K562 (cell line): Measurements from ENCODE around the gene KLRB1. TPM values are rescaled to one million over a fixed set of nuclear protein-coding genes. Genes with fewer than 3 reads are reported as not detected.

Source experiments
- AFF1 ChIP-seq, 2 experiments: fragments of 450-650 bp; IDR thresholded peaks; 2 replicates each; pipeline ENCODE4 v1.6.1; 2018; ENCODE audit warnings: mild to moderate bottlenecking in 2 of 2, low read depth in 1 of 2; ENCODE audit not compliant: partially characterized antibody in 2 of 2
- ARID4B ChIP-seq: sonication (generic); formaldehyde crosslinking; IDR thresholded peaks from 2 replicates; pipeline ENCODE4 v1.8.0; 2022; ENCODE audit warnings: mild to moderate bottlenecking, missing genetic modification reagents
- E2F4 ChIP-seq: sonication (generic); formaldehyde crosslinking; IDR thresholded peaks from 2 replicates; pipeline ENCODE4 v1.8.0; 2022; ENCODE audit warnings: mild to moderate bottlenecking, low read depth, missing genetic modification reagents
- FIP1L1 ChIP-seq: fragments of 200-400 bp; formaldehyde crosslinking; IDR thresholded peaks from 2 replicates; pipeline ENCODE4 v1.6.1; 2018; ENCODE audit warnings: mild to moderate bottlenecking, low read depth, low read length; ENCODE audit not compliant: poor library complexity, severe bottlenecking
- FOSL1 ChIP-seq: fragments of 200-800 bp; sonication (Bioruptor generic); conservative IDR thresholded peaks from 2 replicates; pipeline ENCODE4 v1.6.1; 2016; ENCODE audit warnings: missing genetic modification characterization, missing compliant biosample characterization
- HDAC1 ChIP-seq, 2 experiments: fragments of 450-650 bp; IDR thresholded peaks; 2 replicates each; pipeline ENCODE4 v1.6.1; 2016 to 2017; ENCODE audit warnings: inconsistent platforms in 1 of 2, mild to moderate bottlenecking in 1 of 2, moderate library complexity in 1 of 2
- L3MBTL2 ChIP-seq: fragments of 450-650 bp; IDR thresholded peaks from 2 replicates; pipeline ENCODE4 v1.6.1; 2016; ENCODE audit warnings: mild to moderate bottlenecking, moderate library complexity
- MTF1 ChIP-seq: fragments of 250-450 bp; sonication (Bioruptor Pico); IDR thresholded peaks from 2 replicates; pipeline ENCODE4 v1.9.0; 2021; ENCODE audit warnings: moderate library complexity, mild to moderate bottlenecking, inconsistent platforms, borderline replicate concordance
- PRMT5 ChIP-seq: sonication (generic); formaldehyde crosslinking; IDR thresholded peaks from 2 replicates; pipeline ENCODE4 v1.5.0; 2020; ENCODE audit warnings: missing genetic modification reagents
- RBFOX2 ChIP-seq: fragments of 200-400 bp; formaldehyde crosslinking; IDR thresholded peaks from 2 replicates; pipeline ENCODE4 v1.6.1; 2017; ENCODE audit warnings: low read depth, mild to moderate bottlenecking, low read length, moderate library complexity
- SMARCE1 ChIP-seq: fragments of 450-650 bp; IDR thresholded peaks from 2 replicates; pipeline ENCODE4 v1.7.1; 2016; ENCODE audit warnings: mild to moderate bottlenecking
- TSC22D4 ChIP-seq: fragments of 450-650 bp; IDR thresholded peaks from 2 replicates; pipeline ENCODE4 v1.6.1; 2016; ENCODE audit warnings: missing genetic modification characterization, missing biosample characterization, control low read depth
- ZFP1 ChIP-seq: fragments of 450-650 bp; formaldehyde crosslinking; IDR thresholded peaks from 2 replicates; pipeline ENCODE4 v1.4.0; 2020; ENCODE audit warnings: mild to moderate bottlenecking, mixed read lengths
- ZNF740 ChIP-seq, 3 experiments: fragments of 200-800 bp in 1 of 3; sonication (Bioruptor generic) in 1 of 3; sonication (generic) in 1 of 3; formaldehyde crosslinking in 1 of 3; IDR thresholded peaks; 2 replicates each; pipeline versions ENCODE4 v1.6.1 to v1.8.0; 2016 to 2022; ENCODE audit warnings: mild to moderate bottlenecking in 2 of 3, missing compliant biosample characterization in 2 of 3, missing genetic modification characterization in 2 of 3, missing genetic modification reagents in 1 of 3
- ZNF79 ChIP-seq: fragments of 250-450 bp; sonication (Bioruptor Pico); IDR thresholded peaks from 2 replicates; pipeline ENCODE4 v1.4.0; 2020; ENCODE audit warnings: low read depth, mild to moderate bottlenecking, moderate library complexity
- polyA plus RNA-seq, 8 experiments: library from polyadenylated mRNA; depleted of rRNA in 4 of 8; stranded (reverse) in 5 of 8; unstranded in 3 of 8; fragments of >200 nt; fragmentation: Nextera tagmentation in 2 of 8; fragmentation: Illumina TruSeq in 1 of 8; extraction: Ambion mirVana in 2 of 8; extraction: Trizol in 1 of 8; gene quantifications; 2 replicates each; pipeline versions ENCODE4 v1.2.1 to v1.2.3, GENCODE V29; 2011 to 2014; ENCODE audit warnings: inconsistent platforms in 1 of 8, missing spikeins in 1 of 8
- total RNA-seq, 7 experiments: library from RNA; depleted of rRNA in 6 of 7; stranded (reverse); fragments of >200 nt in 6 of 7; fragmentation: Illumina TruSeq in 2 of 7; extraction: Trizol in 2 of 7; gene quantifications; 2 replicates each; pipeline versions ENCODE4 v1.2.1 to v1.2.3, GENCODE V29; 2011 to 2021; ENCODE audit warnings: low replicate concordance in 1 of 7

The KLRB1 gene
- total and polyA plus RNA-seq, 9 of the 15 experiments (the other 6 are each of a cell fraction or from before 2014, with no cell fraction given): not detected

- TF ChIP-seq AFF1 (IDR thresholded peaks at IDR 0.05; ENCODE audit: low read depth in 1 of 2, partially characterized antibody in 2 of 2): peak in 1 of 2 experiments; percentile 46
- no peak for TF ChIP-seq TSC22D4
- no peak for TF ChIP-seq SMARCE1
- no peak for TF ChIP-seq FIP1L1
- no peak for TF ChIP-seq PRMT5 (CRISPR knock-in tag)
- peak; percentile 73; the same call in 1 of the 2 replicates for TF ChIP-seq E2F4 (CRISPR knock-in tag)
- peak; percentile 96 for TF ChIP-seq L3MBTL2
- TF ChIP-seq ZNF740 (CRISPR knock-in tag; IDR thresholded peaks at IDR 0.05): peak; percentile 94
- TF ChIP-seq ZNF740 (tag; IDR thresholded peaks at IDR 0.05): peak in 1 of 2 experiments; percentile 66; a peak in 1 of 4 replicates
- peak; percentile 86 for TF ChIP-seq RBFOX2
- no peak for TF ChIP-seq MTF1
- TF ChIP-seq ZFP1 (CRISPR knock-in tag): no peak
- peak in 1 of 2 experiments; percentile 42; a peak in 2 of 4 replicates for TF ChIP-seq HDAC1 (IDR thresholded peaks at IDR 0.05)
- no peak for TF ChIP-seq FOSL1 (tag)
- TF ChIP-seq ZNF79: no peak
- TF ChIP-seq ARID4B (CRISPR knock-in tag): no peak
Measured at GRCh38 chr12:9647825-9648700, 40.3 kb upstream of the KLRB1 start (continued).
